Dermis blood vessel endothelial cell (primary cell): ENCODE data around the gene ANP32D. TPM values are rescaled to one million over a fixed set of nuclear protein-coding genes. Genes with fewer than 3 reads are reported as not detected.
"Not testable (repeated sequence)": the region's sequence is repeated elsewhere in the genome, so short reads cannot be mapped to it uniquely, and the experiment has no call there.

ENCODE experiments used
- DNase-seq: peaks from one replicate; pipeline ENCODE4 v3.0.0; 2010
- total RNA-seq: library from RNA; depleted of rRNA; stranded (reverse); fragments of >200 nt; gene quantifications from 2 replicates; pipeline ENCODE4 v1.2.3, GENCODE V29; 2014

ANP32D gene
- total RNA-seq: not detected in 2 replicates

DNA sequence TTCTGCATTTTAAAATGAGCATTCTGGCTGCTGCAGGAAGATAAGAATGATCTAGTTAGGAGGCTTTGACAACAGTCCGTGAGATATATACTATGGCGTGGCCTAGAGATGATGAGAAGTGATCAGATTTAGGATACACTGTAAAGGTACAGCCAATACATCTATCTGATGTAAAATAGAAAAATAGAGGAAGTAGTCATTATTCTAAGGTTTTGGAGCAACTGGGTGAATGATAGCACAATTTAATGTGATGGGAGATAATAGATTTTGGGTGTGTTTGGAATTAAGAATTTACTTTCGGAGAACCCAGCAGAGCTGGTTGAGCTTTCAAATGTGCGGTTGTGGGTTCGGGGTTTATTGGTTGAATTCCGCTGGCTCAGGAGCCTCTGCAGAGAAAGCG lies at the start of gene ANP32D:
TSS of gene ANP32D (plus strand) at position 301 of the 400 bp plus-strand sequence. CDS start 106 bp downstream, outside the sequence.
- no peak for DNase-seq

DNA sequence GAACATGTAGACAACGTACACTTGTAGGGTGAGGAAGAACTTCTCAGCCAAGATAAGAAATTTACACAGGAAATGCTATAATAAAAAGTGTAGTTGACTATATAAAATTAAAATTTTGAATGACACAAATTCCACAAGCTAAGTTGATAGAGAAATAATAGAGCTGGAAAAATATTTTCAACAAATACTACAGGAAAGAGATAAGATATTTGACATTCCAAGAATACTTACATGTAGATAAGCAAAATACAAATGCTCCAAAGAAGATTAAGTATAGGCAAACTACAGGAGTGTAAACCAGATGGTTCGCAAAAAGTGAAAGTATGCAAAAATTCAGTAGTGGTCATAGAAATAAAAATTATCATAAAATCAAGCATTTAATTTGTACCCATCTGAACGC lies 49.2 kb upstream of the ANP32D start:
- DNase-seq: peak; percentile 4

DNA sequence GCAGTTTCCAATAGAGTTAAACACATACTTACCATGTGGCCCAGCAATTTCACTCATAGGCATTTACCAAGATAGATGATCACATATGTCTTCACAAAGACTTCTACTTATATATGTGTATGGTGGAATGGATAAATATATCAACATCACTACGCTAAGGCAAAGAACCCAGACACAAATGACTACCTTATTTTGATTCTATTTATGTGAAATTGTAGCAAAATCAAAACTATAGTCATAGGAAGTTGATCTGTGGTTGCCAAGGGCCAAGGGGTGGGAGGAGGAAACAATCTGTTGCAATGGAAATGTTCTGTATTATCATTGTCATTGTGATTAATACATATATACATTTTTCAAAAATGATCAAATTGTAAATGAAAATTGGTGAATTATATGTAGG lies 47.7 kb upstream of the ANP32D start:
- peak; percentile 15 for DNase-seq

DNA sequence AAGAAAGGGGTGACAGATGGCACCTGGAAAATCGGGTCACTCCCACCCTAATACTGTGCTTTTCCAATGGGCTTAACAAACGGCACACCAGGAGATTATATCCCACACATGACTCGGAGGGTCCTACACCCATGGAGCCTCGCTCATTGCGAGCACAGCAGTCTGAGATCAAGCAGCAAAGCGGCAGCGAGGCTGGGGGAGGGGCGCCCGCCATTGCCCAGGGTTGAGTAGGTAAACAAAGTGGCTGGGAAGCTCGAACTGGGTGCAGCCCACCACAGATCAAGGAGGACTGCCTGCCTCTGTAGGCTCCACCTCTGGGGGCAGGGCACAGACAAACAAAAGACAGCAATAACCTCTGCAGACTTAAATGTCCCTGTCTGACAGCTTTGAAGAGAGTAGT lies 38.3 kb upstream of the ANP32D start:
- not testable (repeated sequence) for DNase-seq

DNA sequence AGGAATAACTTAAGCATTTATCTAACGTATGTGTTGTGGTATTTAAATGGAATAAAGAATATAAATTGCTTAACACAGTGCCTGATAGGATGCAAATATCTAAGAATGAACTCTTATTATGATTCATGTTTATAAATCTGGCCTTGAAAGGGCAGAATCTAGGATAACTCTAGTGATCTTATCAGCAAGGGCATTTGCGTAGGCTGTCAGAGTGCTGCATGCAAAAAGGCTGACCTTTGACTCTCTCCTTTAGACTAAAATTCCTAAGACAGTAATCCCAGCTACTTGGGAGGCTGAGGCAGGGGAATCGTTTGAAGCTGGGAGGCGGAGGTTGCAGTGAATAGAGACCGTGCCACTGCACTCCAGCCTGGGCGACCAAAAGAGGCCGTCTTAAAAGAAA lies 31.3 kb upstream of the ANP32D start:
- DNase-seq: no peak

DNA sequence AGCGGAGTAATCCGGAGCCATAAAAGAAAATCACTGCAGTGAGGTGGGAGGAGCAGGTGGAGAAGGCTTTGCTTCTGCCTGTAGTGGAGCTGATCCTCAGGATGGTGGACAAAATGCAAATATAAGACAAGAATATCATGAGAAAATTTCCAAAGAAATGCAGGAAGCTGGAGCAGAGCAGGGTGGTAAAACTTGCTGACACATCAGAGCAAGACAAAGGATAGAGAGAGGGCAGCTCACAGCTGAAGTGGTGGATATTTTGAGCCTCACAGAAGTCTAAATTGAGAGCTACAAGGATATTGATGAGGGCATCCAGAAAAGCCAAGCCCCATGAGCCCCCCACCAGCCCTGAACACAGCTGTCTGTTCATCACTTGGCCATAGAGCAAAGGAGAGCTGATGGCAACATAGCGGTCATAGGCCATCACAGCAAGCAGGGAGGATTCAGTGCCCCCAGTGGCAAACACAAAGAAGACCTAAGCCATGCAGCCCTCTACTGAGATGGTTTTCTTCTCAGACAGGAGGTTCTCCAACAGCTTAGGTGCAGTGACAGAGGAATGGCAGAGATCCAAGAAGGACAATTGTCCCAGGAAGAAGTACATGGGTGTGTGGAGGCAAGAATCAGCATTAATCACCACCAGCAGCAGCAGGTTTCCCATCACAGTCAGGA lies 30.0 kb upstream of the ANP32D start:
- no peak for DNase-seq

DNA sequence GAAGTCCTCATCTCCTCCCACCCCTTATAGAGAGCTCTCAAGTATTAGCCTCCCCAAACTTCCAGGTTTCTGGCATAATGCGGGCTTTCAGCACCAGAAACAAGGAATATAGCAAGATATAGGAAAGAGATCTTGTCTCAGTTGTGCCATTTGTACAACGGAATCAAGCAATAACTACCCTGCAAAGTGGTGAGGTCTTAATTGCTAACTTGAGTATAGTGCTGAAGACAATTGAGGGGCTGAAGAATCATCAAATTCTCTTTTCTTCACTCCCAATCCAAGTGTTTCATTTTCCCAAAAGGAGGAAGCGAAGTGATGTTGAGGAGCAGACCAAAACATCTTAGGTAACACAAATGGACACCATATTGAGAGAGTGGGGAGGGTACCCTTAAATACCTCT lies 26.8 kb upstream of the ANP32D start:
- no peak for DNase-seq

DNA sequence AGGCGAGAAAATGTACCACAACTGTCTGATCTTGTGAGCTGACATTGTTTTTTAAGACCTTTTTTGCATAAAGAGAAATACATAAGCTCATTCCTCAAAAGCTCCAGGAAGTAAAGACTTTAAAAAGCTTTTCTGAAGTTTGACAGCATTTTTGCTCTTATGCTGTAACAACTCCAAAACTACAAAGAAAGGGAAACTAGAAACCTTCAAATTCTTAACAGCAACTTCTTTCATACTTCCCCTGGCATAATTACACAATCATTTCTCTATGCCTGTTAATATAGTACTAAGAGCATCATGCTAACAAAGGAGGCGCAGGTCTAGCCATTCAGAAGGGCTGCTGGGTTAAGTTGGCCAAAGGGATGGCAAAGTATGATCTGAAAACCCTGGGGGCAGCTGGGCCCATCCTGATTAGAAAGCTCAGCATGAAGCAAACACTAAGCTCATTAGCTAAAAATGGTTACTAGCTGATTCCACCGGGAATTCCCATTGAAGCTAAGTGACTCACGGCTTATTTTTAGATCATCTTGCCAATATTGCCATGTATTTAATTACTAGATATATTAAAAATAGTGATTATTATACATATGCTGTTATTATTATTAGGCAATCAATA lies 26.1 kb upstream of the ANP32D start:
- peak; percentile 41 for DNase-seq

DNA sequence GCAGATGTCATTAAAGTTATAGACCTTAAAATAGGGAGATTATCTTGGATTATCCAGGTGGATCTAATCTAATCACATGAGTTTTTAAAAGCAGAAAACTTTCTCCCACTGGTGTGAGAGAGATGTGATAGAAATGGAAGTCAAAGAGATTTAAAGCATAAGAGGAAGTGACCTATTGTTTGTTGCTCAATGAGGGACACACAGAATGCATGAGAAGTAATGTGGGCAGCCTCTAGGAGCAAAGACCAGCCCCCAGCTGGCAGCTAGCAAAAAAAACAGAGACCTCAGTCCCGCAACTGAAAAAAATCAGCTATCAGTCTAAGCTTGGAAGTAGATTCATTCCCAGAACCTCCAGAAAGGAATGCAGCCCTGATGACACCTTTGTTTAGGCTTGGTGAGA lies 24.6 kb upstream of the ANP32D start:
- DNase-seq: no peak

DNA sequence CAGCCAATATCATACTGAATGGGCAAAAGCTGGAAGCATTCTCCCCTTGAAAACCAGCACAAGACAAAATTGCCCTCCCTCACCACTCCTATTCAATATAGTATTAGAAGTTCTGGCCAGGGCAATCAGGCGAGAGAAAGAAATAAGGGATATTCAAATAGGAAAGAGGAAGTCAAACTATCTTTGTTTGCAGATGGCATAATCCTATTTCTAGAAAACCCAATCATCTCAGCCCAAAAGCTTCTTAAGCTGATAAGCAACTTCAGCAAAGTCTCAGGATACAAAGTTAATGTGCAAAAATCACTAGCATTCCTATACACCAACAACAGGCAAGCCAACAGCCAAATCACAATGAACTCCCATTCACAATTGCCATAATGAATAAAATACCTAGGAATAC lies 21.0 kb upstream of the ANP32D start:
- no peak for DNase-seq

DNA sequence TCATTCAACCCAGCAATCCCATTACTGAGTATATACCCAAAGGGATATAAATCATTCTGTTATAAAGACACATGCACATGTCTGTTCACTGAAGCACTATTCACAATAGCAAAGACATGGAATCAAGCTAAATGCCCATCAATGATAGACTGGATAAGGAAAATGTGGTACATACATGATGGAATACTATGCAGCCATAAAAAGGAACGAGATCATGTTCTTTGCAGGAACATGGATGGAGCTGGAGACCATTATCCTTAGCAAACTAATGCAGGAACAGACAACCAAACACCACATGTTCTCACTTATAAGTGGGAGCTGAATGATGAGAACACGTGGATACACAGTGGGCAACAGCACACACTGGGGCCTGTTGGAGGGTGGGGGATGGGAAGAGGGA lies 19.4 kb upstream of the ANP32D start:
- DNase-seq: not testable (repeated sequence)

DNA sequence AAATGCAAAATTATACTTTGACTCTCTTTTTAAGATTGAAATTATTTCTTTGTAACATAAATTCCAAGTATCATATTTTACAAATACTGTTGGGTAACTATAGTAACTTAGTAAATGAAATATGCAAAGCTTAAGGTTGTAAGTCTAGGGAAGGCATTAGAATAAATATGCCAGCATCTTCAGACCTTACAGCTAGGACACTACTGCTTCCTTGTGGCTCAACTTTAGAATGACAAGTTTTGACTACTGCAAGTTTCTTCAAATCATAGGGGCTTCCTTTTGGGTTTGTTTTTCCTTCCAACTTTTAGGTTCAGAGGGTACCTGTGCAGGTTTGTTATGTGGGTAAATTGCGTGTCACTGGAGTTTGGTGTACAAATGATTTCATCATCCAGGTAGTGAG lies 17.7 kb upstream of the ANP32D start:
- DNase-seq: peak; percentile 50

DNA sequence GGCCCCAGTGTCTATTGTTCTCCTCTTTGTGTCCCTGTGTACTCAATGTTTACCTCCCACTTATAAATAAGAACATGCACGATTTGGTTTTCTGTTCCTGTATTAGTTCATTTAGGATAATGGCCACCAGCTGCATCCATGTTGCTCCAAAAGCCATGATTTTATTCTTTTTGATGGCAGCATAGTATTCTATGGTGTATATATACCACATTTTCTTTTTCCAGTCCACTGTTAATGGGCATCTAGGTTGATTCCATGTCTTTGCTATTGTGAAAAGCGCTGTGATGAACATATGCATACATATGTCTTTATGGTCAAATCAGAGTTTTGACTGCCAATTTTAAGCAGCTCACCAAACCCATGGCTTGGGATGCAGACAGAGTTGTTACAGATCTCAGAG lies 17.2 kb upstream of the ANP32D start:
- DNase-seq: no peak

DNA sequence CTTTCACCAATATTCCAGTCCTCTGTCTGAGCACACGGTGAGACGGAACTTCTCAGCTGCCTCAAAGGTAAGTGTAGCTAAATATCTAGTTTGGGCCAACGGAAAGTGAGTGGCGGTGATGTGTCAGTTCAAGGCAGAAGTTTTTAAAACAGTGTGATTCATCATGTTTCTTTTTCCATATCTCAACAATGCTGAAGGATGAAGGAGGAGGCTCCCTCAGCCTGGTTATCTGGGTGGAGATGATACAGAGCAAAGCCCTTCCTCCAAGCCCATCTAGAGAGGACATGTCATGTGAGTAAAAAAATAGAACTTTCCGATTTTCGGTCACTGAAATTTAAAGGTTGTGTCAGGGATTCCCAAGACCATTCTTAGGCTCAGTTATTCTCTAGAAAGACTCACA lies 13.1 kb upstream of the ANP32D start:
- no peak for DNase-seq

DNA sequence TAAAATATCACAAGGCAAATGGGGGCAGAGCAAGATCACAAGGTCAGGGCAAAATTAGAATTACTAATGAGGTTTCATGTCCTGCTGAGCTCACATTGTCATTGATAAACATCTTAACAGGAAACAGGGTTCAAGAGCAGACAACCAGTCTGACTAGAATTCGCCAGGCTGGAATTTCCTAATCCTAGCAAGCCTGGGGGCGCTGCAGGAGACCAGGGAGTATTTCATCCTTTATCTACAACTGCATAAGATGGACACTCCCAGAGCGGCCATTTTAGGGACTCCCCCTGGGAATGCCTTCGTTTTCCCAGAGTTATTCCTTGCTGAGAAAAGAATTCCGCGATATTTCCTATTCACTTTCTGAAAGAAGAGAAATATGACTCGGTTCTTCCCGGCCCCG lies 3.3 kb upstream of the ANP32D start:
- not testable (repeated sequence) for DNase-seq

DNA sequence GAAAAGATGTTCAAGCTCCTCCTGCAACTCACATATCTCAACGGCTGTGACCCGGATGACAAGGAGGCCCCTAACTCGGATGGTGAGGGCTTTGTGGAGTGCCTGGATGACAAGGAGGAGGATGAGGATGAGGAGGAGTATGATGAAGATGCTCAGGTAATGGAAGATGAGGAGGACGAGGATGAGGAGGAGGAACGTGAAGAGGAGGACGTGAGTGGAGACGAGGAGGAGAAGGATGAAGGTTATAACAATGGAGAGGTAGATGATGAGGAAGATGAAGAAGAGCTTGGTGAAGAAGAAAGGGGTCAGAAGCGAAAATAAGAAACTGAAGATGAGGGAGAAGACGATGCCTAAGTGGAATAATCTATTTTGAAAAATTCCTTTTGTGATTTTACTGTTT lies 702 bp downstream of the ANP32D start:
- no peak for DNase-seq

DNA sequence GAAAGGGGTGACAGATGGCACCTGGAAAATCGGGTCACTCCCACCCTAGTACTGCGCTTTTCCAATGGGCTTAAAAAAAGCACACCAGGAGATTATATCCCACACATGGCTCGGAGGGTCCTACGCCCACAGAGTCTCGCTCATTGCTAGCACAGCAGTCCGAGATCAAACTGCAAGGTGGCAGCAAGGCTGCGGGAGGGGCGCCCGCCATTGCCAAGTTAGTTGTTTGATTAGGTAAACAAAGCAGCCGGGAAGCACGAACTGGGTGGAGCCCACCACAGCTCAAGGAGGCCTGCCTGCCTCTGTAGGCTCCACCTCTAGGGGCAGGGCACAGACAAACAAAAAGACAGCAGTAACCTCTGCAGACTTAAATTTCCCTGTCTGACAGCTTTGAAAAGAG lies 2.1 kb downstream of the ANP32D start:
- not testable (repeated sequence) for DNase-seq

DNA sequence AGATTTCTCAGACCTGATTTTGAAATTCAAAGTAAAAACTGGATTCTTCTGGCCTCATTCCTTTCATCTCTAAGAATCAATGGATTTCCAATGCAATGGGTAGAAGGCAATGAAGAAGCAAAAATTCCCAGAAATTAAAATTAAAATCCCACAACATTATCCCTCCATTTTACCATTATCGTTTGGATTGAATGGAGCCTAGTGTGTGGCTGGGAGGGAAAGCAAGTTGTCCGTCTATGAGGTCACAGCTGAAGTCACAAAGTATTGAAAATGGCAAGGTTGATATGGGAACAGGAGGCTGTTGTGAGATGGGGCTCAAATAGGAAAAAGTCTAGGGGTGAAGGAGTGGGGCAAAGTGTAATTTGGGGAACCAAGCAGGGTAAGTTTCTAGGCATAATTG lies 9.8 kb downstream of the ANP32D start, which contains the start of gene C12orf54:
TSS of gene C12orf54 (plus strand) at position 301 of the 400 bp plus-strand sequence. CDS start 799 bp downstream, outside the sequence.
- DNase-seq: no peak

DNA sequence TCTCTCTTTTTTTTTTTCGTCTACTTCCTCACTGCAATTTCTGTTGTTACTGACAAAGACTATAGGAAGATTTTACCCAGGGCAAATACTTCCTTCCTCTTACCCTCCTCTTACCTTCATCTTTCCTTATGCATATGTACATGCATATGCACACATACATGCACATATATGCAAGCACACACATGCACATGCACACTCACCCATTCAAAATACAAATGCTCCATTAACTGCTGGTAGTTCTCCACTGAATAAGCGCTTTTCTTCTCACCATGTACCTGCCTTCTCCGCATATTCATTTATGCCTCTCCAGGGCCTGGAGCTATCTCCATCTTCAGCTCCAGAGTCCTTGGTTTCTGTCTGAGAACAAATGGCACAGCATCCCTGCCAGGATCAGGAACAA lies 10.6 kb downstream of the ANP32D start:
- DNase-seq: no peak

DNA sequence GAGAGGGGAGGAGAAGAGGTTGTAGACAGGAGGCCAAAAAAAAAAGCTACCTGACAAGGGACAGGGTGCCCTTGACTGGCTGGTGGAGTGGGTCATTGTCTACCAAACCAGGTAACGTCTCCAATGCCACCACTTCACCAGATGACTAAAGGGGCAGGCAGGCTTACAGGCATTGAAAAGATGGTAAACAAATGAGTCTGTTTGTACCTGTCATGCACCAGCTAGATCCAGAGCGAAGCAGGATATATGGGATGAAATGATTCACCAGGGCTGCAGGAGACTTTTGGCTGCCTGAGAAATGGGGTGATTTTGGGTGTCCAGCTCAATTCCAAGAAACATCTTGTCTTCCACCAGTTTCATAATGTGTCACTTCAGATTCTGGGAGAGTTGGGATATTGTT lies 13.9 kb downstream of the ANP32D start:
- no peak for DNase-seq

DNA sequence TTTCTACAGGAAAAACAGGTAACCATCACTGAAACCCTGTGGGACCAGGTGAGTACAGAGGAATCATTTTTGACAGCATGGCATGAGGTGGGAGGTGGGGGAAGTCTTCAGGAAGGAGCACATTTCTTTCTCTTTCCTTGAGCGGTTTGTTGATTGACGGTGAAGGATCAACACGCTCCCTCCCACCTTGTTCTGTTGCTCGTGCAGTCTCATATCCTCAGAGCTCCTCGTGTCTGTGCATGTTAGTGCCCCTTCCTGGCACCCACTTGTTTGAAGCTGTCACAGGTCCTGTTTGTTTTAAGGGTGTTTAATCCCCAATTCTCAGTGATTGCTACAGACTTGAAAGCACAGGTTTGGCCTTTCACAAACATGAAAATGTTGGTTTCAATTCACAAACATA lies 14.3 kb downstream of the ANP32D start:
- DNase-seq: no peak

DNA sequence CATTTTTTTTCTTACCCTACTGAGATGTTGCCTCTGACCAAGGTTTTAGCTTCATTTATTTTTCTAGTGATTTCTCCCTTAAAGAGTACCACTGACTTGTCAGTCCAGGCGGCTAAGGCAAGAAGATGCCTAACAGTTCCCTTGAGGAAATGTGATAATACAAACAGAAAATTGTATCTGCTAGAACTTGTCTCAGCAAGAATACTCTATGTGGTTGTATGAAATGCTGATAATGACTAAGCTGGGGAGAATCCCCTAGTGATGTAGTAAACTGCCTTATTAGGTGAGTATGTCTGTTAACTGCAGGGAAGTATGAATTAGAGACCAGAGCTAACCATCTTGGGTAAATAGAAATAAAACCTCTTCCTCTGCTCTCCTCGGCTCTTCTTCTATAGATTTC lies 16.7 kb downstream of the ANP32D start:
- no peak for DNase-seq

DNA sequence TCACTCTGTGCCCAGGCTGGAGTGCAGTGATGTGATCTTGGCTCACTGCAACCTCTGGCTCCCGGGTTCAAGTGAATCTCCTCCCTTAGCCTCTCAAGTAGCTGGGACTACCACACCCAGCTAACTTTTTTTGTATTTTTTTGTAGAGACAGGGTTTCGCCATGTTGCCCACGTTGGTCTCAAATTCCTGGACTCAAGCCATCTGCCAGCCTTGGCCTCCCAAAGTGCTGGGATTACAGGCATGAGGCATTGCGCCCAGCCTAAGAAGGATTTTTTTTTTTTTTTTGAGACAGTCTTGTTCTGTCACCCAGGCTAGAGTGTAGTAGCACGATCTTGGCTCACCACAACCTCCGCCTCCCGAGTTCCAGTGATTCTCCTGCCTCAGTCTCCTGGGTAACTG lies 17.1 kb downstream of the ANP32D start:
- DNase-seq: not testable (repeated sequence)

DNA sequence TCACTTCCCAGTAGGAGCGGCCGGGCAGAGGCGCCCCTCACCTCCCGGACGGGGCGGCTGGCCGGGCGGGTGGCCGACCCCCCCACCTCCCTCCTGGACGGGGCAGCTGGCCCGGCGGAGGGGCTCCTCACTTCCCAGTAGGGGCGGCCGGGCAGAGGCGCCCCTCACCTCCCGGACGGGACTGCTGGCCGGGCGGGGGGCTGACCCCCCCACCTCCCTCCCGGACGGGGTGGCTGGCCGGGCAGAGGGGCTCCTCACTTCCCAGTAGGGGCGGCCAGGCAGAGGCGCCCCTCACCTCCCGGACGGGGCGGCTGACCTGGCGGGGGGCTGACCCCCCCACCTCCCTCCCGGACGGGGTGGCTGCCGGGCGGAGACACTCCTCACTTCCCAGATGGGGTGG lies 27.9 kb downstream of the ANP32D start:
- not testable (repeated sequence) for DNase-seq

DNA sequence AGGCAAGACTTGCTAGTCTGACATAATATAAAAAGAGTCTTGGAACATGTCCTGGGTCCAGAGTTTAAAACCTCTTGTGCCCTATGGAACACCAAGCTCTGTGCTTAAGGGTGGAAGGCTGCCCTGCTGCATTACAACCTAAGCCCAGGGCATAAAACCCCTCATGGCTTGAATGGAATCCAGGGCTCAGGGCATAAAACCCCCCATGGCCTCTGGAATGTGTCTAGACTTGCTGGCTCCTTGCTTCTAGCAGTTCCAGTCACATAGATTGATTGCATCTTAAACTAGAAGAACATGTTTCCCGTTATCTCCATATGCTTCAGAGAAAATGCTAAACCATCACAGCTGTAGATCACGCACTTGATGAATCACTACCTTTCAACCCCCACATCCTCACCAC lies 34.5 kb downstream of the ANP32D start:
- DNase-seq: not testable (repeated sequence)
